Ecto neural progenitor cell (in vitro differentiated cells): ENCODE data around the gene ZDHHC22.

Experiments used
- DNase-seq: peaks from one replicate; pipeline ENCODE4 v3.0.0-alpha.2; 2018; ENCODE audit warnings: low spot score

ZDHHC22 gene

GRCh38 chr14:77103951-77104350 is 37.6 kb downstream of the ZDHHC22 start:
- DNase-seq, result no peak

GRCh38 chr14:77103475-77103874 is 38.1 kb downstream of the ZDHHC22 start:
- DNase-seq, result no peak

GRCh38 chr14:77102154-77102553 is 39.4 kb downstream of the ZDHHC22 start:
- no peak for DNase-seq

DNA sequence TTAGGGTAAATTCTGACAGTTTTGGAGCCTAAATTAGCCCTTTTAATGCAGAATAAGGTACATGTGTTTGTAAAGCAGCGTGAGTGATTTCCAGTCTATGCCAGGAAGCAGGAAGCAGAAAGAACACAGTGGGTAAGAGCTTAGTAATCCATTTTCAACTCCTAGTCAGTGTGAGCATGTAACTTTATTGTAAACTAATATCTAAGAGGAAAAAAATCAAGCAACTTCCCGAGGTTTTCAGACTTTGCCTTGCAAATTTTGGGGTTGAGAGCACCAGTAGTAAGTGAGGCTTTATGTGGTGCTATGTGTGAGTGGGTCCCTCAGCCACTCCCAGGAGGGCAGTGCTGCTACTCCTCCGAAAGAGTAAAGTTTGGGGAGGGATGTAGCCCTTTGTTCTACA is 40.6 kb downstream of the ZDHHC22 start:
- DNase-seq, result no peak

DNA sequence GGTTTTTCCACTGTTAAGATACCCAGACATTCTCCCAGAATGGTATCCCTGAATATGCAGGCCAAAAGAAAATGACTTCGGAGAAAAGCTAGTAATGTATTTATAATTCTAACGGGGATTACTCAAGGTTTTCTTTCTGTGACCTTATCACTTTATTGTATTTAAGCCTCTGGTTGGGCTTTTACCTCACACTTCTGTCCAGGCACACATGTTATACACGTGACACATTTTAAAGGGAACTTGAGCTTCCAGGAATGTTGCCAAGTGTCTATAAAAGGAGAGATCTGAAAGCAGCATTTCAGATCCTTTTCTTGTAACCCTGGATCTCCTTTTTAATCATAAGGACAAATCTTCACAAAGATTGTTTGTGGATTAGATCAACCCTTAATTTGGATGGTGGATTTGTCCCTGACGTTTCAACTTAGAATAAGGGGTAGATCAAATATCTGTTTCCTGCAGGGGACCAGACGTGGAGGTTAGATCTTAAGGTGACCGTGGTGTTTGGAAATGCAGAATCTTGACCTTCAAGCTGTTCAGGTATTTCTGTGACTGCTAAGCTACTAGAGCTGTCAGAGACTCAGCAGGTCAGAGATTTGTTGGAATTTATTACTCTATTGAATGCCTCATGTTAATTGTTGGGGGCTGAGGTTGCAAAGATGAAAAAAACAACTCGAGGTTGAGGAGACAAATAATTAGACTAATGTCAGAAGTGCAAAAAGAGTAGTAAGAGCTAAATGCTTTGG is 42.0 kb downstream of the ZDHHC22 start:
- no peak for DNase-seq

- no peak for DNase-seq
These were observed 42.9 kb downstream of the ZDHHC22 start for GRCh38 chr14:77098529-77099353.

DNA sequence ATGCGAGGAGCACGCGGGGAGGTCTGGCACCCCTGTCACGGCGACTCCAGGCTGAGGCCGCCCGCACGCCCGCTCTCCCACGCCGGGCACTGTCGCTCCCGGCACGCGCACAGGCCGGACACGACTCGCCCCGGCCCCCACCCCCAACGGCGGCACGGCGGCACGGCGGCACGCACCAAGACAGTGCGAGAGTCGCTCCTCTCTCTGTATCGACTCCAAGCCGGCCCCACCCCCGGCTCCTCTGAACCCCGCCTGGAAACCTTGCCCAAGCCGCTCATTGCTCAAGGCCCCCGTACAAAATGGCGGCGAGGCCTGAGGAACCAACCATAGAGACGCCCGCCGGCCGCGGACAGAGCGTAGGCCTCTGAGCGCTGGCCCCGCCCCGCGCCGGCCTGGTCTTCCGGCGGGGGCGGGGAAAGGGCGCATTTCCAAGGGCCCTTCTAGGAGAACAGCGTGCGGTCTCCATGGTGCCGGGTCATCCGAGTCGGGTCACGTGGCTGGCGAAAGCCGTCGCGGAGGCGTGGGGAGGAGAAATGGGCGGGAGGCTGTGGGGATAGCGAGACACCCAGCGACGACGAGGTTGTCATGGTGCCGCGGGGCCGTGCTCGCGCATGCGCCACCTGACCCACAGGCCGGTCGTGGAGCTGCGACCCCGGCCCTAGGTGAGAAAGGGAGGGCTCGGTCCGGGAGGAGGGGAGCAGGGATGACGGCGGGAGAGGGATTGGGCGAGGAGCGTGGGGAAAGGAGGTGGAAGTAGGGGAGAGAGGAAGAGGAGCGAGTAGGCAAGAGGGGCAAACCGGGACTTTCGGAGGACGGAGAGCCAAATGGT is 43.7 kb downstream of the ZDHHC22 start, which contains the start of gene CIPC:
TSS of gene CIPC (plus strand) at position 559 of the 829 bp plus-strand sequence. CDS start 7,451 bp downstream, outside the sequence.
- DNase-seq, result peak; percentile 99

DNA sequence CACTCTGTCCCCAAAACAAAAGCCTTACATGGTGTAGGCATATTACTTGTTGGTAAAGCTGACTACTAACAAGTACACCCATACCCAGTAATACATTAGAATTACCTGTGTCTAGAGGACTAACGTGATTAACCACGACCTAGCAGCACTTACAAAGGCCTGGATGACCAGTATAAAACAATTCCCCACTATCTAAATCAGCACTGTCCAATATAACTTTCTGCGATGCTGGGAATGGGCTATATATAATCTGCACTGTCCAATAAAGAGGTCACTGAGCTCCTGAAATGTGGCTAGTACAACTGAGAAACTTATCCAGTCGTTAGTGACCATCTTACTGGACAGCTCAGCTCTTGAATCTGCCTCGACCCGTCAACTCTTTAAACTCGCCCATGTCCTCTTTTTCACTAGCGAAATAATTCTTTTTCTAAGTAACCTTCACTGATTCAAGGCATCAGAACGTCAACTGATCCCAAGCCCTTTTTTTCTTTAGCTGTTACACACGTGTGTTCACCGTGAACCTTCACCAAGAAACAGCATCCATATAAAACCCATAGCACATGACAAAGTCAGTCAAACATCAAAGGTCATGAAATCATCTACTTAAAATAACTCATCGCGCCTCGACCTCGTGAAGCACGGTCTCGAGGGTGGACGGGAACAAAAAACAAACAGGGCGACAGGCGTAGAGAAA is 44.4 kb downstream of the ZDHHC22 start:
- DNase-seq, result no peak

- peak; percentile 76 for DNase-seq
These were observed 46.8 kb downstream of the ZDHHC22 start for GRCh38 chr14:77094672-77095284.

- DNase-seq, result no peak
These were observed 48.9 kb downstream of the ZDHHC22 start for GRCh38 chr14:77092676-77093075.

GRCh38 chr14:77091518-77091917 is 50.1 kb downstream of the ZDHHC22 start:
- no peak for DNase-seq

GRCh38 chr14:77088645-77089044 is 52.9 kb downstream of the ZDHHC22 start:
- DNase-seq, result no peak

- DNase-seq, result no peak
These were observed 53.4 kb downstream of the ZDHHC22 start for GRCh38 chr14:77088219-77088618.

DNA sequence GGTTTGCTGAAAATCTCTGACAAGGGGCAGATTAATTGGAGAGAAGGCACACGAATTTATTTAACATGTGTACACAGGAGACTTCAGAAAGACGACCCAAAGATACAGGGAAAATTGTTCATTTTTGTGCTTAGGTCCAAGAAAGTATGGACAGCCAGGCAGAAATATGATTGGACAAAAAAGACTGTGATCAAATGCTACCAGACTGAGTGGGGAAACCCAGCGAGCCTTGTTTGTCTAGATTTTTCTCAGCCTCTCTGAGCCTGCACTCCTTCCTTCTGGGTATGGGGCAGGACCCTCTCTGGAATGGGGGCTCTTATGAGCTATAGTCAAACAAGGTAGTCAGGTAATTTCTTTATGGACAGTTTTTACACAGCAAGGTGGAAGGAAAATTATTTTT is 54.0 kb downstream of the ZDHHC22 start:
- DNase-seq, result no peak

- DNase-seq, result no peak
These were observed 54.6 kb downstream of the ZDHHC22 start for GRCh38 chr14:77086951-77087350.

GRCh38 chr14:77086017-77086727 is 55.4 kb downstream of the ZDHHC22 start:
- no peak for DNase-seq

GRCh38 chr14:77085538-77085937 is 56.1 kb downstream of the ZDHHC22 start:
- DNase-seq, result no peak

- DNase-seq, result no peak
These were observed 56.6 kb downstream of the ZDHHC22 start for GRCh38 chr14:77084985-77085384.

- no peak for DNase-seq
These were observed 58.5 kb downstream of the ZDHHC22 start for GRCh38 chr14:77083082-77083481.

- no peak for DNase-seq
These were observed 59.2 kb downstream of the ZDHHC22 start for GRCh38 chr14:77082356-77082755.
